Measurements from ENCODE around the gene HMX2. TPM values are rescaled to one million over a fixed set of nuclear protein-coding genes. Genes with fewer than 3 reads are reported as not detected.
A peak's percentile ranks its signal among the peaks of the same experiment; 100 is the strongest.

The HMX2 gene
- total RNA-seq: not detected
- not detected for polyA plus RNA-seq
- long read RNA-seq, donor 1: 0 reads
- long read RNA-seq, donor 2: 0 reads

- H3K4me1 ChIP-seq (ENCODE audit: control insufficient read depth in 1 of 2, insufficient read depth in 2 of 2, low read length in 2 of 2): no peaks in the 10 kb centered on the region
- ATAC-seq (ENCODE audit: low FRiP score) (no peak), DNase-seq (peak in 1 of 2 donors; percentile 74)
- no peaks in the 10 kb centered on the region for H3K27me3 ChIP-seq (ENCODE audit: control insufficient read depth in 1 of 2, insufficient read depth in 2 of 2, low read length in 1 of 2)
- no peaks in the 10 kb centered on the region for H3K9me3 ChIP-seq (ENCODE audit: control insufficient read depth, low read length)
- H3K27ac ChIP-seq (ENCODE audit: low read depth in 1 of 2, low read length in 2 of 2): no peak within 1 kb of the TSS
- no peak within 1 kb of the TSS for H3K4me3 ChIP-seq (ENCODE audit: low read length in 2 of 2)
- intact Hi-C loops (cut with DNase I): no loop called here
- 1 to 2% methylated on average over 47 to 64 of the region's 64 CpGs for WGBS, 2 donors
- H3K36me3 ChIP-seq (ENCODE audit: control insufficient read depth in 1 of 2, insufficient read depth in 2 of 2, low read length in 1 of 2): no peaks in the 10 kb centered on the region
Measured at GRCh38 chr10:123147635-123148413, at the start of gene HMX2. Gene HMX2 (plus strand): TSS chr10:123148136. CDS start chr10:123148379, 243 bp downstream.

- H3K9me3 ChIP-seq (ENCODE audit: control insufficient read depth, low read length): no peaks in the 10 kb centered on the region
- H3K4me3 ChIP-seq (ENCODE audit: low read length in 2 of 2): no peak overlapping the region
- no peaks in the 10 kb centered on the region for H3K27me3 ChIP-seq (ENCODE audit: control insufficient read depth in 1 of 2, insufficient read depth in 2 of 2, low read length in 1 of 2)
- intact Hi-C loops (cut with DNase I): no loop called here
- no peaks in the 10 kb centered on the region for H3K36me3 ChIP-seq (ENCODE audit: control insufficient read depth in 1 of 2, insufficient read depth in 2 of 2, low read length in 1 of 2)
- 69 to 72% methylated on average over 7 of the region's 7 CpGs for WGBS, 2 donors
- no peaks in the 10 kb centered on the region for H3K4me1 ChIP-seq (ENCODE audit: control insufficient read depth in 1 of 2, insufficient read depth in 2 of 2, low read length in 2 of 2)
- H3K27ac ChIP-seq (ENCODE audit: low read depth in 1 of 2, low read length in 2 of 2): no peak overlapping the region
- ATAC-seq (ENCODE audit: low FRiP score): no peak
- no peak for DNase-seq
Measured at GRCh38 chr10:123100030-123100762, 47.7 kb upstream of the HMX2 start.

GRCh38 chr10:123101872-123102271, 46.1 kb upstream of the HMX2 start:
- Histone ChIP-seq H3K4me1 (ENCODE audit: control insufficient read depth in 1 of 2, insufficient read depth in 2 of 2, low read length in 2 of 2) (no peaks in the 10 kb centered on the region), H3K27ac (ENCODE audit: low read depth in 1 of 2, low read length in 2 of 2) (no peak overlapping the region), H3K36me3 (ENCODE audit: control insufficient read depth in 1 of 2, insufficient read depth in 2 of 2, low read length in 1 of 2) (no peaks in the 10 kb centered on the region), H3K27me3 (ENCODE audit: control insufficient read depth in 1 of 2, insufficient read depth in 2 of 2, low read length in 1 of 2) (no peaks in the 10 kb centered on the region), H3K4me3 (ENCODE audit: low read length in 2 of 2) (no peak overlapping the region), H3K9me3 (ENCODE audit: control insufficient read depth, low read length) (no peaks in the 10 kb centered on the region)
- intact Hi-C loops (cut with DNase I): no loop called here
- ATAC-seq (ENCODE audit: low FRiP score): no peak
- DNase-seq: no peak
- WGBS, 2 donors: 67% methylated on average over 9 of the region's 9 CpGs

- ATAC-seq (ENCODE audit: low FRiP score) (no peak), DNase-seq (no peak)
- no peaks in the 10 kb centered on the region for H3K36me3 ChIP-seq (ENCODE audit: control insufficient read depth in 1 of 2, insufficient read depth in 2 of 2, low read length in 1 of 2)
- no peaks in the 10 kb centered on the region for H3K27me3 ChIP-seq (ENCODE audit: control insufficient read depth in 1 of 2, insufficient read depth in 2 of 2, low read length in 1 of 2)
- H3K4me1 ChIP-seq (ENCODE audit: control insufficient read depth in 1 of 2, insufficient read depth in 2 of 2, low read length in 2 of 2): no peaks in the 10 kb centered on the region
- no peak overlapping the region for H3K4me3 ChIP-seq (ENCODE audit: low read length in 2 of 2)
- no peak overlapping the region for H3K27ac ChIP-seq (ENCODE audit: low read depth in 1 of 2, low read length in 2 of 2)
- no peaks in the 10 kb centered on the region for H3K9me3 ChIP-seq (ENCODE audit: control insufficient read depth, low read length)
- intact Hi-C loops (cut with DNase I): no loop called here
- 44 to 61% methylated on average over 2 of the region's 2 CpGs for WGBS, 2 donors
Measured at GRCh38 chr10:123102673-123103072, 45.3 kb upstream of the HMX2 start.

GRCh38 chr10:123103944-123104343, 44.0 kb upstream of the HMX2 start:
- ATAC-seq (ENCODE audit: low FRiP score) (no peak), DNase-seq (no peak)
- no peaks in the 10 kb centered on the region for H3K36me3 ChIP-seq (ENCODE audit: control insufficient read depth in 1 of 2, insufficient read depth in 2 of 2, low read length in 1 of 2)
- H3K27me3 ChIP-seq (ENCODE audit: control insufficient read depth in 1 of 2, insufficient read depth in 2 of 2, low read length in 1 of 2): no peaks in the 10 kb centered on the region
- WGBS, 2 donors: 72 to 79% methylated on average over 9 of the region's 9 CpGs
- H3K27ac ChIP-seq (ENCODE audit: low read depth in 1 of 2, low read length in 2 of 2): no peak overlapping the region
- no peaks in the 10 kb centered on the region for H3K4me1 ChIP-seq (ENCODE audit: control insufficient read depth in 1 of 2, insufficient read depth in 2 of 2, low read length in 2 of 2)
- intact Hi-C loops (cut with DNase I): no loop called here
- no peak overlapping the region for H3K4me3 ChIP-seq (ENCODE audit: low read length in 2 of 2)
- no peaks in the 10 kb centered on the region for H3K9me3 ChIP-seq (ENCODE audit: control insufficient read depth, low read length)

GRCh38 chr10:123109466-123109865, 38.5 kb upstream of the HMX2 start:
- Histone ChIP-seq H3K36me3 (ENCODE audit: control insufficient read depth in 1 of 2, insufficient read depth in 2 of 2, low read length in 1 of 2) (no peaks in the 10 kb centered on the region), H3K27ac (ENCODE audit: low read depth in 1 of 2, low read length in 2 of 2) (no peak overlapping the region), H3K27me3 (ENCODE audit: control insufficient read depth in 1 of 2, insufficient read depth in 2 of 2, low read length in 1 of 2) (no peaks in the 10 kb centered on the region), H3K4me1 (ENCODE audit: control insufficient read depth in 1 of 2, insufficient read depth in 2 of 2, low read length in 2 of 2) (no peaks in the 10 kb centered on the region), H3K4me3 (ENCODE audit: low read length in 2 of 2) (no peak overlapping the region), H3K9me3 (ENCODE audit: control insufficient read depth, low read length) (no peaks in the 10 kb centered on the region)
- 66 to 70% methylated on average over 7 of the region's 7 CpGs for WGBS, 2 donors
- intact Hi-C loops (cut with DNase I): no loop called here
- ATAC-seq (ENCODE audit: low FRiP score) (no peak), DNase-seq (no peak)

- H3K36me3 ChIP-seq (ENCODE audit: control insufficient read depth in 1 of 2, insufficient read depth in 2 of 2, low read length in 1 of 2): no peaks in the 10 kb centered on the region
- intact Hi-C loops (cut with DNase I): no loop called here
- H3K27me3 ChIP-seq (ENCODE audit: control insufficient read depth in 1 of 2, insufficient read depth in 2 of 2, low read length in 1 of 2): no peaks in the 10 kb centered on the region
- no peaks in the 10 kb centered on the region for H3K4me1 ChIP-seq (ENCODE audit: control insufficient read depth in 1 of 2, insufficient read depth in 2 of 2, low read length in 2 of 2)
- no peak overlapping the region for H3K27ac ChIP-seq (ENCODE audit: low read depth in 1 of 2, low read length in 2 of 2)
- WGBS, 2 donors: 8% methylated on average over 26 of the region's 26 CpGs
- no peaks in the 10 kb centered on the region for H3K9me3 ChIP-seq (ENCODE audit: control insufficient read depth, low read length)
- H3K4me3 ChIP-seq (ENCODE audit: low read length in 2 of 2): no peak overlapping the region
- no peak for ATAC-seq (ENCODE audit: low FRiP score)
- no peak for DNase-seq
Measured at GRCh38 chr10:123117644-123118417, 30.1 kb upstream of the HMX2 start.

GRCh38 chr10:123119081-123119480, 28.9 kb upstream of the HMX2 start:
- Histone ChIP-seq H3K4me1 (ENCODE audit: control insufficient read depth in 1 of 2, insufficient read depth in 2 of 2, low read length in 2 of 2) (no peaks in the 10 kb centered on the region), H3K36me3 (ENCODE audit: control insufficient read depth in 1 of 2, insufficient read depth in 2 of 2, low read length in 1 of 2) (no peaks in the 10 kb centered on the region), H3K27ac (ENCODE audit: low read depth in 1 of 2, low read length in 2 of 2) (no peak overlapping the region), H3K4me3 (ENCODE audit: low read length in 2 of 2) (no peak overlapping the region), H3K27me3 (ENCODE audit: control insufficient read depth in 1 of 2, insufficient read depth in 2 of 2, low read length in 1 of 2) (no peaks in the 10 kb centered on the region), H3K9me3 (ENCODE audit: control insufficient read depth, low read length) (no peaks in the 10 kb centered on the region)
- 76 to 77% methylated on average over 8 of the region's 8 CpGs for WGBS, 2 donors
- intact Hi-C loops (cut with DNase I): no loop called here
- ATAC-seq (ENCODE audit: low FRiP score) (no peak), DNase-seq (no peak)
